Endothelial cell of umbilical vein (primary cell): ENCODE measurements around the gene KCNQ2. TPM values are rescaled to one million over a fixed set of nuclear protein-coding genes. Genes with fewer than 3 reads are reported as not detected.

Experiments used
- Bru-seq: library from RNA; stranded (reverse); fragments of 400-500 nt; gene quantifications from one replicate; lab custom pipeline; 2021; lab: Mats Ljungman, UMichigan
- BruChase-seq, 2 experiments: library from RNA; stranded (reverse); fragments of 400-500 nt; gene quantifications; one replicate each; lab custom pipeline; 2021; lab: Mats Ljungman, UMichigan
- BruUV-seq: library from RNA; stranded (reverse); fragments of 400-500 nt; replicated peaks from 2 replicates; lab custom pipeline; 2021; lab: Mats Ljungman, UMichigan
- CTCF ChIA-PET: fragments of 300-600, 350-600 bp; sonication (Branson Sonifier 250); formaldehyde crosslinking; loops from one replicate; lab custom pipeline; 2021; ENCODE audit warnings: antibody characterized with exemption, inconsistent platforms; lab: Charles Lee
- POLR2A ChIA-PET: fragments of 300-600, 350-600 bp; sonication (Branson Sonifier 250); formaldehyde crosslinking; loops from one replicate; lab custom pipeline; 2021; ENCODE audit warnings: antibody characterized with exemption, inconsistent platforms; lab: Charles Lee
- DNase-seq: peaks from one replicate; pipeline ENCODE4 v3.0.0-alpha.2; 2011; ENCODE audit warnings: low read depth, low spot score
- FAIRE-seq: peaks from 2 replicates; lab custom pipeline; 2011; peaks lifted over from hg19 to GRCh38; lab: Jason Lieb, UNC
- H2AFZ ChIP-seq: 2 replicates; pipeline ENCODE4 v1.6.0; 2012; ENCODE audit warnings: low read depth, low read length, control low read depth, inconsistent platforms
- H3K27ac ChIP-seq: 2 replicates; pipeline ENCODE4 v1.5.1; 2011; ENCODE audit warnings: low read depth, mild to moderate bottlenecking, control low read depth, low read length, moderate library complexity; ENCODE audit not compliant: insufficient read depth
- H3K27me3 ChIP-seq, 2 experiments: 2 replicates each; pipeline versions ENCODE4 v1.6.0 to v1.6.1; 2011; ENCODE audit warnings: low read length in 2 of 2, mixed read lengths in 1 of 2; ENCODE audit not compliant: control insufficient read depth in 2 of 2, insufficient read depth in 2 of 2
- H3K36me3 ChIP-seq, 2 experiments: 2 replicates in 1 of 2; 3 replicates in 1 of 2; pipeline ENCODE4 v1.5.1; 2011; ENCODE audit warnings: low read length in 2 of 2, mild to moderate bottlenecking in 1 of 2, moderate library complexity in 1 of 2; ENCODE audit not compliant: control insufficient read depth in 2 of 2, insufficient read depth in 2 of 2; ENCODE audit errors: extremely low read depth in 1 of 2
- H3K4me1 ChIP-seq: 3 replicates; pipeline ENCODE4 v1.5.1; 2011; ENCODE audit warnings: mild to moderate bottlenecking, low read length; ENCODE audit not compliant: control insufficient read depth, insufficient read depth; ENCODE audit errors: extremely low read depth
- H3K4me2 ChIP-seq: 2 replicates; pipeline ENCODE4 v1.6.1; 2011; ENCODE audit warnings: low read length, control low read depth, mixed read lengths; ENCODE audit not compliant: insufficient read depth
- H3K4me3 ChIP-seq, 3 experiments: fragments of 200-600 bp in 1 of 3; sonication (generic), shearing (Covaris generic) in 1 of 3; replicated peaks in 1 of 3; 2 replicates each; pipeline ENCODE4 v1.5.1; 2011 to 2016; ENCODE audit warnings: control low read depth in 3 of 3, low read length in 3 of 3, mild to moderate bottlenecking in 2 of 3, inconsistent platforms in 1 of 3, low read depth in 1 of 3, moderate library complexity in 1 of 3; ENCODE audit not compliant: insufficient read depth in 1 of 3
- H3K79me2 ChIP-seq: 2 replicates; pipeline ENCODE4 v1.6.0; 2012; ENCODE audit warnings: low read length, inconsistent platforms; ENCODE audit not compliant: control insufficient read depth, insufficient read depth
- H3K9ac ChIP-seq: replicated peaks from 2 replicates; pipeline ENCODE3; 2011; ENCODE audit warnings: low read length, control low read depth; ENCODE audit not compliant: insufficient read depth; ENCODE audit errors: extremely low read depth
- H3K9me1 ChIP-seq: replicated peaks from 3 replicates; pipeline ENCODE4 v1.6.0; 2011; ENCODE audit warnings: mild to moderate bottlenecking, low read length; ENCODE audit not compliant: control insufficient read depth, insufficient read depth; ENCODE audit errors: extremely low read depth
- H3K9me3 ChIP-seq: replicated peaks from 2 replicates; pipeline ENCODE4 v1.5.1; 2012; ENCODE audit warnings: low read length, inconsistent platforms; ENCODE audit not compliant: control insufficient read depth, insufficient read depth
- H4K20me1 ChIP-seq: replicated peaks from 2 replicates; pipeline ENCODE3; 2011; ENCODE audit warnings: mild to moderate bottlenecking, low read length; ENCODE audit not compliant: control insufficient read depth, insufficient read depth; ENCODE audit errors: extremely low read depth
- EZH2 ChIP-seq: IDR thresholded peaks from 2 replicates; pipeline ENCODE4 v1.6.1; 2012; ENCODE audit warnings: borderline replicate concordance, low read depth, mild to moderate bottlenecking, moderate library complexity, low read length, inconsistent platforms; ENCODE audit not compliant: severe bottlenecking
- JUN ChIP-seq: IDR thresholded peaks from 2 replicates; pipeline ENCODE4 v1.6.1; 2011; ENCODE audit warnings: borderline replicate concordance, low read depth; ENCODE audit not compliant: insufficient read length, insufficient read depth
- POLR2A ChIP-seq: IDR thresholded peaks from 2 replicates; pipeline ENCODE4 v1.6.1; 2012; ENCODE audit warnings: low read depth, mild to moderate bottlenecking, control low read depth, low read length
- POLR2AphosphoS5 ChIP-seq: IDR thresholded peaks from 2 replicates; pipeline ENCODE4 v1.6.1; 2012; ENCODE audit warnings: low read depth, mild to moderate bottlenecking, control low read depth, low read length, moderate library complexity; ENCODE audit not compliant: insufficient read depth
- dilution Hi-C: fragments of 300-500 bp; cut with MboI; formaldehyde crosslinking; loops from one replicate; pipeline ENCODE4 v1.15.0; 2019; ENCODE audit warnings: low sequenced_read_pairs; ENCODE audit not compliant: extremely low pct_ligation_motif_present
- intact Hi-C: fragments of 100-400 bp; cut with micrococcal nuclease; formaldehyde crosslinking; loops from one replicate; pipeline ENCODE4 v1.10.0; 2022
- long read RNA-seq: library from polyadenylated mRNA; stranded (forward); transcript quantifications from one replicate; pipeline ENCODE4 v2.0.0, GENCODE V29; 2021
- polyA minus RNA-seq, 3 experiments: library from RNA; depleted of rRNA, polyadenylated mRNA; stranded (reverse); fragments of >200 nt; gene quantifications; 1 replicate in 1 of 3; 2 replicates in 2 of 3; pipeline ENCODE4 v1.2.3, GENCODE V29; 2011
- polyA plus RNA-seq, 4 experiments: library from polyadenylated mRNA; depleted of rRNA in 3 of 4; stranded (reverse) in 3 of 4; unstranded in 1 of 4; fragments of >200 nt; gene quantifications; 2 replicates each; pipeline versions ENCODE4 v1.2.1 to v1.2.3, GENCODE V29; 2011 to 2012; ENCODE audit warnings: missing spikeins in 1 of 4
- total RNA-seq: library from RNA; stranded (reverse); gene quantifications from 2 replicates; pipeline ENCODE4 v1.2.3, GENCODE V29; 2021
- TF ChIP-seq, protein P1 (sequence below): IDR thresholded peaks from 2 replicates; pipeline ENCODE4 v1.6.1; 2011; ENCODE audit not compliant: insufficient read depth, insufficient read length

The KCNQ2 gene
- total RNA-seq (not detected in 2 replicates), polyA plus RNA-seq (not detected in 2 replicates), polyA minus RNA-seq (not detected in 2 replicates), Bru-seq, nascent RNA (percentile 1 among the genes with signal in this experiment), BruChase-seq, experiment 1, labeled RNA remaining after a 6-hour chase (percentile 4 among the genes with signal in this experiment), BruChase-seq, experiment 2, labeled RNA remaining after a 2-hour chase (not detected)
- not detected in 2 replicates for polyA plus RNA-seq (2011; cell fraction: cytosol; rRNA removed)
- not detected in 2 replicates for polyA plus RNA-seq (2011; cell fraction: nucleus; rRNA removed)
- polyA plus RNA-seq (2012), result not detected in 2 replicates
- polyA minus RNA-seq (2011; cell fraction: cytosol; rRNA and poly(A)+ RNA removed), result not detected
- not detected in 2 replicates for polyA minus RNA-seq (2011; cell fraction: nucleus; rRNA and poly(A)+ RNA removed)
- long read RNA-seq, result 0 reads

DNA sequence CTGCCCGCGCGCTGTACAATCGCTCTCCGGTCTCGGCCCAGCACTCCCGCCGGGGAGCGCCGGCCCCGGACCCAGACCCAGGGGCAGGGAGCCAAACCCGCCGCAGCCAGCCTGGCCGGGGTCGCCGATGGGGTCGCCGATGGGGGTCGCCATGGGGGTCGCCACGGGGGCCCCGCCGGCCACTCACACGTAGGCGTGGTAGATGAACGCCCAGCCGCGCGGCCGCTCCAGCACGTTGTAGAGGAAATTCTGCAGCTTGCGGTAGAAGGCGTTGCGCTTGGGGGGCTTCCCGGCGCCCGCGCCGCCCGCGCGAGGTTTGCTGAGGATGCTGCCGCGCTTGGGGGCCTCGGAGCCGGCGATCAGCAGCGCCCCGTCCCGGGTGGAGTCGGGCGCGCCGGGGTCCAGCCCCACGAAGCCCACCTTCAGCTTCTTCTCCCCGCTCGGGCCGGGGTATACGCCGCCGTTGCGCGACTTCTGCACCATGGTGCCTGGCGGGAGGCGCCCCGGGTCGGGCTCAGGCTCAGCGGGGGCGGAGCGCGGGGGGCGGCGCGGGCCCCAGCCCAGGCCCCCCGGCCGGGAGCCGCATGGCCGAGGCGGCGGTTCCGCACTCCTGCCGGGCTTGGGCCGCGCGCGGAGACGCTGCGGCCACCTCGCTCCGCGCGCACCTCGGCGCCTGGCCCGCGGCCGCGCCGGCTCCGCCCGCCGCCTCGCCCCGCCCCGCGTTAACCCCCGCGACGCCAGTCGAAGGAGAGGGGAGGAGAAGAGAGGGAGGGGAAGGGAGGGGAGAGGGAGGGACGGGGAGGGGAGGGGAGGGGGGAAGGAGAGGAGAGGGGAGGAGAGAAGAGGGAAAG is at the start of gene KCNQ2:
Gene KCNQ2 (minus strand): TSS at position 675 of the 851 bp plus-strand sequence. CDS start 192 bp downstream, at position 483.
- no peak within 1 kb of the TSS for H3K4me3 ChIP-seq
- H3K4me2 ChIP-seq, result no peak within 1 kb of the TSS
- H2AFZ ChIP-seq, result no peak within 1 kb of the TSS
- no peak for FAIRE-seq
- H3K9ac ChIP-seq, result no peak within 1 kb of the TSS
- no peak for DNase-seq
- no peaks in the 10 kb centered on the region for H3K79me2 ChIP-seq
- H3K27me3 ChIP-seq, result peaks cover 31 to 34% of the 10 kb centered on the region in 2 experiments
- TF ChIP-seq POLR2AphosphoS5, result no peak
- no peak for TF ChIP-seq POLR2A
- TF ChIP-seq EZH2, result peak; percentile 72
- no peak for TF ChIP-seq JUN
- TF ChIP-seq, protein P1, sequence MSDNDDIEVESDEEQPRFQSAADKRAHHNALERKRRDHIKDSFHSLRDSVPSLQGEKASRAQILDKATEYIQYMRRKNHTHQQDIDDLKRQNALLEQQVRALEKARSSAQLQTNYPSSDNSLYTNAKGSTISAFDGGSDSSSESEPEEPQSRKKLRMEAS, result no peak
- POLR2A ChIA-PET, result no interaction called here
- dilution Hi-C loops (no loop called here), intact Hi-C loops (no loop called here)
- CTCF ChIA-PET, result no interaction called here
- H3K4me1 ChIP-seq, result no peaks in the 10 kb centered on the region
- BruUV-seq, result no TSS peak
- H3K36me3 ChIP-seq, result no peaks in the 10 kb centered on the region
- H4K20me1 ChIP-seq, result no peaks in the 10 kb centered on the region
- no peak within 1 kb of the TSS for H3K27ac ChIP-seq
- no peaks in the 10 kb centered on the region for H3K9me1 ChIP-seq
- no peaks in the 10 kb centered on the region for H3K9me3 ChIP-seq
